GM08714 (cell line): Measurements from ENCODE around the gene GOLGA6L7.
"Not testable (repeated sequence)": the region's sequence is repeated elsewhere in the genome, so short reads cannot be mapped to it uniquely, and the experiment has no call there.

ENCODE experiments used
- H3K4me3 ChIP-seq: fragments of 200-500 bp; sonication (Bioruptor generic); 2 replicates; pipeline ENCODE4 v1.5.1; 2014; ENCODE audit warnings: mild to moderate bottlenecking, low read length, inconsistent platforms

The GOLGA6L7 gene

DNA sequence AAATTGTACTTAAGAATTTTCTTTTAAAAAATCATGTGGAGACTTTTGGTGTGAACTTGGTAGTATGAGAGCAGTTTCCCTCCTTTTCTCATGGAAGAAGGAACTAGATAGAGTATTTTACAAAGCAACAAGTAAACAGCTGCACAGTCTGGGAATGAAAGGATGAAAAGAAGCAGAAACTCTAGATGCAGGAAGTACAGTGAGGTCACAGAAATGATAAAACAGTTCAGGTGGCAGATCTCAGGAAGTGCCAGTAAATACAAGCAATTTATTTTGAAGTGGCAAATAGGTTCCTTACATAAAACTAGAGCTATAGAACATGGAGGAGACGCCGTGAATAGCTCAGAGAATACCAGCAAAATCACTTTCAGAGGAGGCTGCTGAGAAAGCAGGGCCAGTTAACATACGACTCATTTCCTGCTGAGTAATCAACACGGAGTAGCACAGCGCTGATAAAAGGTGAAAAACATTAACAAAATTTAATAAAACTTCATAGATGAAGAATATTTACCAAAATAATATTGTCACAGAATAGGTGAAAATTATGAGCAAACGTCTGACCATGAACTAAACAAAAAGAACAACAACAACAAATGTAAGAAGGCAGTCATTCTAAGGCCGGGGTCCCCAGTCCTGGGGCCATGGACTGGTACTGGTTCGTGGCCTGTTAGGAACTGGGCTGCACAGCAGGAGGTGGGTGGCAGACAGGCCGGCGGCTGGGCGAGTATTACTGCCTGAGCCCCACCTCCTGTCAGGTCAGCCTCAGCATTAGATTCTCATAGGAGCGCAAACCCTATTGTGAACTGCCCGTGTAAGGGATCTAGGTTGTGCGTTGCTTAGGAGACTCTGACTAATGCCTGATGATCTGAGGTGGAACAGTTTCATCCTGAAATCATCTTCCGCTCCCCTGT is 29.2 kb downstream of the GOLGA6L7 start:
- not testable (repeated sequence) for H3K4me3 ChIP-seq

- H3K4me3 ChIP-seq, result not testable (repeated sequence)
Measured at GRCh38 chr15:28818168-28818567, 30.3 kb downstream of the GOLGA6L7 start.

GRCh38 chr15:28814059-28814458 is 34.4 kb downstream of the GOLGA6L7 start:
- H3K4me3 ChIP-seq, result not testable (repeated sequence)

- not testable (repeated sequence) for H3K4me3 ChIP-seq
Measured at GRCh38 chr15:28813392-28813791, 35.1 kb downstream of the GOLGA6L7 start.

DNA sequence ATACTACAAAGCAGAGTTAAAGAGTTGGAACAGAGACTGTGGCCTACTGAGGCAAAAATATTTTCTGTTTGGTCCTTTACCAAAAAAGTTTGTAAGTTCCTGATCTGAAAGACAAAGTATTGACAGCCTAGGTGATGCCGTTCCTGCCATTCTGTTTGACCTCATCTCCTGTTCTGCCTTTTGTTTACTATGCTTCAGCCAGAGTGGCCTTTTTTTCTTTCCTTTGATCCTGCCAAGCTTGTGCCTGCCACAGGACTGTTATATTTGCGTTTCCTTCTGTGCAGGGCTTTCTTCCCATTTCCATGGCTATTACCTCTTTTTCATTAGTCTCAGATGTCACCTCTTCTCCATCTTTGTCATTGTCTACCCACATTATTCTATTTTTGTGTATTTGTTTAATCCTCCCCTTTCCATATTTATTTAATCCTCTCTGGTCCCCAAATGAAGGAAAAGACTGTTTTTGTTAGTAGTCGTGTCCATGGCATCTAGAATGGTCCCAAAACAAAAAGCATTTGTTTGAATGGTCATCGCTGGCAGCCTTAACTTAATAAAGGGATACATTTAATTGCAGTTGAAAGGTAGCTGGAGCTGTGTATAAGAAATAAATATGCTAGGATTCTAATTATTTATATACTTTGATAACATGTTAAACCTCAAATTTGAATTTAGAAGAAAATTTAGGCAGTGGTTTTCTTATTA is 36.4 kb downstream of the GOLGA6L7 start:
- H3K4me3 ChIP-seq, result not testable (repeated sequence)

DNA sequence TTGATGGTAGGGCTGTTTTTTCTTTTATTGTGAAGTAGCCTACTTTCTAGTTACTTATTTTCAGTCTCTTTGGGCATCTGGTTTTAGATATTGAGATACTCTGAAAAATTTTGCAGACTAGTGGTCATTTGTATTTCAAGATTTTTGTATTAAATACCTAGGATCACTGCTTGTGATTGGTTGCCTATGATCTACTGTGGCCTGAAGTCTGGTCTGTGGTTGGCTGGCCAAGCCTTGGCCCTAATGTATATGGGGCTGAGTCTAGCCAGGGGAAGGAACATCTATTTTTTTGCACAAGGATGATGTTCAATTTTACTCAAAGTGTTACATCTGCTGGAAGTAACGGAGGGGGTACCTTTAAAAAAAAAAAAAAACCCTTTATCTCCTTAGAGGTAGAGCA is 38.0 kb downstream of the GOLGA6L7 start:
- H3K4me3 ChIP-seq, result not testable (repeated sequence)

- H3K4me3 ChIP-seq, result not testable (repeated sequence)
Measured at GRCh38 chr15:28808136-28808535, 40.3 kb downstream of the GOLGA6L7 start.

DNA sequence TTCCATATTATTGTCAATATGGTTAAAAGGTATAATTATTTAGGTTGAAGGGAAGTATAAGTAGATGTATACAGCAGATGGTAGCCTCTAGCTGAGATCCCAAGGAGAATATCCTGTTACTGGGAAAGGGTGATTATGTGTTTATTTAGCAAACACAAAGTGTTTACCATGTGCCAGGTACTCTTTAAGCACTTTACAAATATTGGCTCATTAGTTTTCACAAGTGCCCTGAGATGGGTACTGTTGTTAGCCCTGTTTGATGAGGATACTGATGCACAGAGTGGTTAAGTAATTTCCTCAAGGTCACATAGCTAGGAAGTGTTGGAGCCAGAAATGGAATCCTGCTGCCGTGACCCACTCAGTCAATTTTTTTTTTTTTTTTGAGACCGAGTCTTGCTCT is 48.1 kb downstream of the GOLGA6L7 start:
- not testable (repeated sequence) for H3K4me3 ChIP-seq

- not testable (repeated sequence) for H3K4me3 ChIP-seq
Measured at GRCh38 chr15:28798234-28798633, 50.2 kb downstream of the GOLGA6L7 start.

GRCh38 chr15:28794231-28794630 is 54.2 kb downstream of the GOLGA6L7 start:
- not testable (repeated sequence) for H3K4me3 ChIP-seq
